ENCODE results near the gene FYCO1. TPM values are rescaled to one million over a fixed set of nuclear protein-coding genes. Genes with fewer than 3 reads are reported as not detected.

Gene FYCO1
- total and polyA plus RNA-seq, 2 of the 8 experiments (the other 6 are each of a cell fraction or from before 2014, with no cell fraction given): 4.8 to 10.8 TPM

- TF ChIP-seq ZNF274 (IDR thresholded peaks at IDR 0.05; ENCODE audit: borderline replicate concordance, extremely low read depth, low read length) (no peak), CHD2 (IDR thresholded peaks at IDR 0.05; ENCODE audit: low read length) (no peak), SAP30 (IDR thresholded peaks at IDR 0.05; ENCODE audit: insufficient read depth, insufficient replicate concordance, low read length) (no peak), SP4 (IDR thresholded peaks at IDR 0.05; ENCODE audit: low read length) (no peak)
Measured at GRCh38 chr3:45978006-45978761, 17.4 kb downstream of the FYCO1 start (continued).
